Measurements from ENCODE around the gene MFSD6. TPM values are rescaled to one million over a fixed set of nuclear protein-coding genes. Genes with fewer than 3 reads are reported as not detected.

The MFSD6 gene
- total RNA-seq, 4 donors from 2014 or later, result 87.1 to 96.6 (median 92.4) TPM

DNA sequence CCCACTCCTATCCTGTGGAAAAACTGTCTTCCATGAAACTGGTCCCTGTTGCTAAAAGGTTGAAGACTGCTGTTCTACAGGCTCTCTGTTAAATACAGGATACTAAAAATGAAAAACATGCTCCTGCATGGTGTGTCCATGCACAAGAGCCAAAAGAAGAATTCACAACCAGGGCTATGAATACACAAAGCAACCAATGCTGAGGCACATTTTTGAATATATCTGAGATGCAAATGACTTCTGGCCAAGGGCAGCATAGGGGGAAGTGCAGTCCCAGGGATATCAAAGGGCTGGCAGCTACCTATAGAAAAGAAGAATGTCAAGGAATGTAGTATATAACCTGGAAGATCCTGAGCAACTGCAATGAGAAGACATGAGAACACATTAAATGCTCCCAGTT lies 119.8 kb downstream of the MFSD6 start:
- Histone ChIP-seq H3K27me3 (no peaks in the 10 kb centered on the region), H3K36me3 (peaks cover 0 to 5% (median 0%) of the 10 kb centered on the region in 3 donors), H3K9me3 (no peaks in the 10 kb centered on the region), H3K4me3 (no peak overlapping the region), H3K27ac (no peak overlapping the region), H3K4me1 (peaks cover 0 to 22% (median 12%) of the 10 kb centered on the region in 4 donors)
- no peak for TF ChIP-seq EP300 (IDR thresholded peaks at IDR 0.05)
- TF ChIP-seq POLR2A (IDR thresholded peaks at IDR 0.05), result no peak
- TF ChIP-seq, protein P1, sequence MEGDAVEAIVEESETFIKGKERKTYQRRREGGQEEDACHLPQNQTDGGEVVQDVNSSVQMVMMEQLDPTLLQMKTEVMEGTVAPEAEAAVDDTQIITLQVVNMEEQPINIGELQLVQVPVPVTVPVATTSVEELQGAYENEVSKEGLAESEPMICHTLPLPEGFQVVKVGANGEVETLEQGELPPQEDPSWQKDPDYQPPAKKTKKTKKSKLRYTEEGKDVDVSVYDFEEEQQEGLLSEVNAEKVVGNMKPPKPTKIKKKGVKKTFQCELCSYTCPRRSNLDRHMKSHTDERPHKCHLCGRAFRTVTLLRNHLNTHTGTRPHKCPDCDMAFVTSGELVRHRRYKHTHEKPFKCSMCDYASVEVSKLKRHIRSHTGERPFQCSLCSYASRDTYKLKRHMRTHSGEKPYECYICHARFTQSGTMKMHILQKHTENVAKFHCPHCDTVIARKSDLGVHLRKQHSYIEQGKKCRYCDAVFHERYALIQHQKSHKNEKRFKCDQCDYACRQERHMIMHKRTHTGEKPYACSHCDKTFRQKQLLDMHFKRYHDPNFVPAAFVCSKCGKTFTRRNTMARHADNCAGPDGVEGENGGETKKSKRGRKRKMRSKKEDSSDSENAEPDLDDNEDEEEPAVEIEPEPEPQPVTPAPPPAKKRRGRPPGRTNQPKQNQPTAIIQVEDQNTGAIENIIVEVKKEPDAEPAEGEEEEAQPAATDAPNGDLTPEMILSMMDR (IDR thresholded peaks at IDR 0.05), result no peak
- no peak for DNase-seq (ENCODE audit: low spot score in 2 of 2)

DNA sequence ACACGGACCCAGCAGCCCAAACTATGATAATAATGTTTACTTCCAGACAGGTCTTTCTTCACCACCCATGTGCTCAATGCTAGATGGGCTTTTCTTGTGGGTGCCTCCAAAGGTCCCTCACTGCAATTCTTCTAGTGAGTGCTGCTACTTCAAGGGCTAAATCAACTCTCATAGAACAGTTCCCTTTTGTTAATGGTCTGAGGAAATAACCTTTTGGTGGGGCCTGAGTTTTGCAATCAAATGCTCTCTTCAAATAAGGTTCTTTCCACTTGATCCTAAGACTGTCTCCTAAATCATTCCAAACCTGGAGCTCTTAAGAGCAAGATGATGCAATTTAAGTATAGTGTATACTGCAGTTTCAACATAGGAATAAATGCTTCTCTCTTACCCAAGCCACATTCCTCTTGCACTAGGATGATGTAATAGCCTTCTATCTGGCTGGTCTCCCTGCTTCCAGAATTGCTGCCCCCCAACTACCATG lies 120.4 kb downstream of the MFSD6 start:
- H3K4me1 ChIP-seq, result peaks cover 0 to 29% (median 16%) of the 10 kb centered on the region in 4 donors
- no peak overlapping the region for H3K4me3 ChIP-seq
- H3K27me3 ChIP-seq, result no peaks in the 10 kb centered on the region
- no peak for TF ChIP-seq EP300 (IDR thresholded peaks at IDR 0.05)
- TF ChIP-seq POLR2A (IDR thresholded peaks at IDR 0.05), result no peak
- TF ChIP-seq, protein P1 (IDR thresholded peaks at IDR 0.05), result no peak
- DNase-seq (ENCODE audit: low spot score in 2 of 2), result no peak
- H3K27ac ChIP-seq, result no peak overlapping the region
- WGBS, 2 donors, result 68 to 71% methylated on average over 1 of the region's 1 CpG
- H3K9me3 ChIP-seq, result no peaks in the 10 kb centered on the region
- H3K36me3 ChIP-seq, result peaks cover 0 to 5% (median 0%) of the 10 kb centered on the region in 3 donors

DNA sequence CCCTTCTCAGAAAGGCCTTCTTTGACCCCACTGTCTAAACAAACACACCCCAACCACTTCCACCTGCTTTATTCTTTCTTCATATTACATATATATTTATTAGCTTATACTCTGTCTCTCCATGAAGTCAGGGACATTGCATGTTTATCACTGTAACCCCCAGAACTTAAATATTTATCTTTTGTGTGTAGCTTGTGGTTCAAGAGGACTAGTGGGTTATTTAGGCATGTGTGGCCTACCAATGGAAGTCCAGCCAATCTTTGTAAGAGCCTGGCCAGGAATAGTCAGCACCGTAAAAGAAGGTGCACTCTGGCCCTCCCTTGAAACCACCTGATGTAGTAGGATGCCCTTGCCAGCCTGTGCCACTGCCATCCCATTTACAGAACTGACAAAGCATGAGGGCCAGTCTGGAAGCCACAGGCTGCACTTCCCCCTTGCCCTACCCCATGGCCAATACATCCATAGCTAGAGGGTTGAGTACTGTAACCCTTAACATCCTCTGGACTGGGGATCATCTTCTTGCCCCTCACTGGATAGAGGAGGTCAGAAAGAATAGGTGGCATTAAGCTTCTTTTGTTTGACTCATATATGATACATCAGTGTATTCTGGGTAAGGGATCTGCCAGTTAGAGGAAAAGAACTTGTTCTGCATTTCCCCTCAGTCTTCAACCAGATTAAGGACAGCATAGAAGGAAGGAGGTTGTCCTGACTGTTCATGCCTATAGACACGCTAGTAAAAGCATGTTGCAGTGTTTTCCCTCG lies 121.5 kb downstream of the MFSD6 start:
- TF ChIP-seq, protein P1 (IDR thresholded peaks at IDR 0.05), result no peak
- TF ChIP-seq POLR2A (IDR thresholded peaks at IDR 0.05) (no peak), EP300 (IDR thresholded peaks at IDR 0.05) (no peak)
- no peak overlapping the region for H3K4me3 ChIP-seq
- DNase-seq (ENCODE audit: low spot score in 2 of 2), result no peak
- H3K36me3 ChIP-seq, result no peaks in the 10 kb centered on the region
- WGBS, 2 donors, result 26 to 35% methylated on average over 3 of the region's 3 CpGs
- H3K27me3 ChIP-seq, result no peaks in the 10 kb centered on the region
- no peaks in the 10 kb centered on the region for H3K9me3 ChIP-seq
- peaks cover 0 to 31% (median 18%) of the 10 kb centered on the region in 4 donors for H3K4me1 ChIP-seq
- peak overlapping the region in 2 of 4 donors; percentile 5 to 21 for H3K27ac ChIP-seq

DNA sequence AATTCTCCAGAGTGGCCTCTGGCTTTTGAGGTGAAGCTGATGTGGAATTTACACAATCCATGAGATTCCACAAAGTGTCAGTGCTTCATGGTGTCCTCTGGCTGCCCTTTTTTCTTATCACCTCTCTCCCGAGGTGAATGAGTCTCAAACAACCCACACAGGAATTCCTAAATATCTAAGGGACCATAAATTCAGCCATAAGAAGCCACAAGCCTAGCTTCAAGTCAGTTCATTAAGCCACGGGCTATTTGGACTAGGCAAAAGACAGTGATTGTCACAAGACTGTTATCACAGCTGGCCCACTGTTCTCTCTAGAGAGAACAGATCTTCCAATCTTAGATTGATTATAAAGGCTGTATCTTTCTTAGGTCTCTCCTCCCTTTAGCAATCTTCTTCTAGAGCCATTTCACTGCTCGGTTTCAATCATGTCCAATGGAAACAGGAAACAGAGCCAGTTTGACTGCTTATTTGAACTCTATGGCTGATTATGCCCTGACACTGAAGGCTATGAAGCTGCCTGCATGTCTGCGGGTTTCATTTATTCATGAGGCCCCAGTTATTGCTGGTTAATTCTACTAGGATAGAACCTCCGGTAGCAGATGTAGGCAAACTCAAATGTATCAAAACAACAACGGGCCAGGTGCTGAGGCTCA lies 122.2 kb downstream of the MFSD6 start:
- Histone ChIP-seq H3K27ac (peak overlapping the region in 3 of 4 donors; percentile 5 to 21 (median 12)), H3K4me1 (peaks cover 0 to 31% (median 18%) of the 10 kb centered on the region in 4 donors), H3K4me3 (no peak overlapping the region), H3K9me3 (no peaks in the 10 kb centered on the region), H3K36me3 (no peaks in the 10 kb centered on the region), H3K27me3 (no peaks in the 10 kb centered on the region)
- no peak for TF ChIP-seq POLR2A (IDR thresholded peaks at IDR 0.05)
- TF ChIP-seq EP300 (IDR thresholded peaks at IDR 0.05), result no peak
- TF ChIP-seq, protein P1 (IDR thresholded peaks at IDR 0.05), result no peak
- WGBS, 2 donors, result 30 to 34% methylated on average over 6 of the region's 6 CpGs
- no peak for DNase-seq (ENCODE audit: low spot score in 2 of 2)

DNA sequence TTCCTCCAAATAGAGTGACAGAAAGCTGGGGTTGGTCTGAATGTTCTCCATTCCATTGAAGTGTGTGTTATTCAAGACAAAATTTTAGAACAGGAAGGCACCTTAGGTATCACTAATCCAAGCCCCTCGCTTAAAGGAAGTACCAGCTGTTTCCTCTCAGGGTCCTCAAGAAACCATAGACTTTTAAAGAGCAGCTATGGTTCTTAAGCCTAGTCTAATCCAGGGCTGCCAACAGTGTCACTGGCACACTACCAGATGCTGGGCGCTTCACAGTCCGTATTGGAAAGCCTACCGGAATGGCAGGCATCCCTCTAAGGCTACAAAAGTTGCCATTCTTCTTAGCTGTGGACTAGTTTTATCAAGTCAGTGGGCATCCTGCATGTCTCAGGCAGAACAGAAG lies 124.4 kb downstream of the MFSD6 start:
- H3K27me3 ChIP-seq, result no peaks in the 10 kb centered on the region
- no peaks in the 10 kb centered on the region for H3K36me3 ChIP-seq
- H3K27ac ChIP-seq, result no peak overlapping the region
- H3K9me3 ChIP-seq, result peaks cover 0 to 8% (median 0%) of the 10 kb centered on the region in 4 donors
- H3K4me3 ChIP-seq, result no peak overlapping the region
- peaks cover 0 to 36% (median 18%) of the 10 kb centered on the region in 4 donors for H3K4me1 ChIP-seq
- TF ChIP-seq, protein P1 (IDR thresholded peaks at IDR 0.05), result no peak
- no peak for TF ChIP-seq POLR2A (IDR thresholded peaks at IDR 0.05)
- TF ChIP-seq EP300 (IDR thresholded peaks at IDR 0.05), result no peak
- no peak for DNase-seq (ENCODE audit: low spot score in 2 of 2)
- WGBS, 2 donors, result 70 to 79% methylated on average over 4 of the region's 4 CpGs
